ENCODE data around the gene RASAL2.

Gene RASAL2

GRCh38 chr1:178356299-178356698 lies 262.4 kb downstream of the RASAL2 start:
- ChIA-PET POLR2A (no interaction called here), CTCF (no interaction called here)
- DNase-seq (ENCODE audit: extremely low spot score): no peak
- TF ChIP-seq ELF4 (IDR thresholded peaks at IDR 0.05) (no peak), LEF1 (IDR thresholded peaks at IDR 0.05; ENCODE audit: borderline replicate concordance) (no peak), FOXA1 (IDR thresholded peaks at IDR 0.05) (no peak), ARNT (IDR thresholded peaks at IDR 0.05) (no peak), FOXK2 (IDR thresholded peaks at IDR 0.05) (no peak), L3MBTL2 (conservative IDR thresholded peaks at IDR 0.05) (no peak), SP1 (IDR thresholded peaks at IDR 0.05) (no peak), PKNOX1 (IDR thresholded peaks at IDR 0.05) (no peak), SUZ12 (IDR thresholded peaks at IDR 0.05) (no peak), ZNF384 (IDR thresholded peaks at IDR 0.05) (no peak), BHLHE40 (IDR thresholded peaks at IDR 0.05; ENCODE audit: borderline replicate concordance) (no peak)

DNA sequence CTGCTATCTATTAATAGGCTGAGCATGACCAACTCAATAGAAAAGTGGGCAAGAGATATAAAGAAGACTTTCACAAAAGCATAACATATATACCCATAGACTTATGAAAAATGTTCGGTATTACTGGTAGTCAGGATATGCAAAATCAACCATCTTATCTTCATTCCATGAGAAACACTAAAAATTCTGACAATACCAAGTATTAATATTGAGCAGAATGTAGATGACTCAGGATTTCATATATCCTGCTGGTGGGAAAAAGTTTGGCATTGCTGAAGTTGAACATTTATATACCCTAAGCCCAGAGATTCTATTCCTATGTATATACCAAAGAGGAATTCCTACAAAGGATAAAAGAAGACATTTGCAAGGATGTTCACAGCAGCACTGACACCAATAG lies 264.6 kb downstream of the RASAL2 start:
- TF ChIP-seq ARNT (IDR thresholded peaks at IDR 0.05) (no peak), BHLHE40 (IDR thresholded peaks at IDR 0.05; ENCODE audit: borderline replicate concordance) (no peak), HDGF (IDR thresholded peaks at IDR 0.05; ENCODE audit: borderline replicate concordance) (no peak), LEF1 (IDR thresholded peaks at IDR 0.05; ENCODE audit: borderline replicate concordance) (no peak), L3MBTL2 (conservative IDR thresholded peaks at IDR 0.05) (no peak), FOXK2 (IDR thresholded peaks at IDR 0.05) (no peak), CTBP1 (IDR thresholded peaks at IDR 0.05; ENCODE audit: borderline replicate concordance) (no peak), SP1 (IDR thresholded peaks at IDR 0.05) (no peak), NFRKB (IDR thresholded peaks at IDR 0.05) (no peak), FOXM1 (IDR thresholded peaks at IDR 0.05; ENCODE audit: borderline replicate concordance) (no peak), TARDBP (IDR thresholded peaks at IDR 0.05) (no peak), FOXA1 (IDR thresholded peaks at IDR 0.05) (no peak), ELF4 (IDR thresholded peaks at IDR 0.05) (no peak), PKNOX1 (IDR thresholded peaks at IDR 0.05) (no peak), ZNF384 (IDR thresholded peaks at IDR 0.05) (no peak), SUZ12 (IDR thresholded peaks at IDR 0.05) (no peak)
- no peak for DNase-seq (ENCODE audit: extremely low spot score)
- POLR2A ChIA-PET: no interaction called here
- CTCF ChIA-PET: no interaction called here

DNA sequence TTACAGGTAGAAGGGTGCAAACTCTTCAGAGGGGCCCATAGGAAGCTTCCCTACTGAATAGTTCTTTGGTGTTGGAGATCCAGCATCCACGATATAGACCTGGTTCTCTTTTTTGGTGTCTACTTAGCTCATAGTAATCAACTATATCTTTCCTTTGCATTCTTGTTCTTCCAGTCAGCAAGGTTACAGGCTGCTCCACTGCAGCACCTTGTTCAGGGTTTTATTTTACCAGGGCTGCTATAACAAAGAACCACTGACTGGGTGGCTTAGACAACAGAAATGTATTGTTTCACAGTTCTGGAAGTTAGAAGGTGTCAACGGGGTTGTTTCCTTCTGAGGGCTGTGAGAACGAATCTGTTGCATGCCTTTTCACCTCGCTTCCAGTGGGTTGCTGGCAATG lies 266.5 kb downstream of the RASAL2 start:
- CTCF ChIA-PET: no interaction called here
- no peak for DNase-seq (ENCODE audit: extremely low spot score)
- POLR2A ChIA-PET: no interaction called here
- TF ChIP-seq L3MBTL2 (conservative IDR thresholded peaks at IDR 0.05) (no peak), FOXM1 (IDR thresholded peaks at IDR 0.05; ENCODE audit: borderline replicate concordance) (no peak), TARDBP (IDR thresholded peaks at IDR 0.05) (no peak), LEF1 (IDR thresholded peaks at IDR 0.05; ENCODE audit: borderline replicate concordance) (no peak), ZNF384 (IDR thresholded peaks at IDR 0.05) (no peak), ELF4 (IDR thresholded peaks at IDR 0.05) (no peak), PKNOX1 (IDR thresholded peaks at IDR 0.05) (no peak), NFRKB (IDR thresholded peaks at IDR 0.05) (no peak), ARNT (IDR thresholded peaks at IDR 0.05) (no peak), FOXA1 (IDR thresholded peaks at IDR 0.05) (no peak)

- no peak for DNase-seq (ENCODE audit: extremely low spot score)
- ChIA-PET POLR2A (no interaction called here), CTCF (no interaction called here)
- TF ChIP-seq BHLHE40 (IDR thresholded peaks at IDR 0.05; ENCODE audit: borderline replicate concordance): no peak
- TF ChIP-seq HDGF (IDR thresholded peaks at IDR 0.05; ENCODE audit: borderline replicate concordance): no peak
- TF ChIP-seq CTBP1 (IDR thresholded peaks at IDR 0.05; ENCODE audit: borderline replicate concordance): no peak
- TF ChIP-seq L3MBTL2 (conservative IDR thresholded peaks at IDR 0.05): no peak
- TF ChIP-seq LEF1 (IDR thresholded peaks at IDR 0.05; ENCODE audit: borderline replicate concordance): no peak
- no peak for TF ChIP-seq FOXA1 (IDR thresholded peaks at IDR 0.05)
- TF ChIP-seq FOXK2 (IDR thresholded peaks at IDR 0.05): no peak
- no peak for TF ChIP-seq ARNT (IDR thresholded peaks at IDR 0.05)
- no peak for TF ChIP-seq ZNF384 (IDR thresholded peaks at IDR 0.05)
- TF ChIP-seq PKNOX1 (IDR thresholded peaks at IDR 0.05): no peak
- no peak for TF ChIP-seq TARDBP (IDR thresholded peaks at IDR 0.05)
- no peak for TF ChIP-seq SP1 (IDR thresholded peaks at IDR 0.05)
These were observed 267.9 kb downstream of the RASAL2 start for GRCh38 chr1:178361847-178362246.

DNA sequence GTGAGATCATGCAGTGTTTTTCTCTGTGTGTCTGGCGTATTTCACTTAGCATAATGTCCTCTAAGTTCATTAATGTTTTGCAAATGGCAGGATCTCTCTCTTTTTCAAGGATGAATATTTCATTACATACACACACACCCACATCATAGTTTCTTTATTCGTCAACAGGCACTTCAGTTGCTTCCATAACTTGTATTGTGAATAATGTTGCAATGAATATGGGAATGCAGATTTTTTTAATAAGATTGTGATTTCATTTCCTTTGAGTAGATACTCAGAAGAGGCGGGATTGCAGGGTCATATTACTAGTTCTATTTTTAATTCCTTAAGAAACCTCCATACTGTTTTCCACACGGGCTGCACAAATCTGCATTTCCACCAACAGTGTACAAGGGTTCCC lies 268.8 kb downstream of the RASAL2 start:
- no peak for TF ChIP-seq SUZ12 (IDR thresholded peaks at IDR 0.05)
- TF ChIP-seq LEF1 (IDR thresholded peaks at IDR 0.05; ENCODE audit: borderline replicate concordance): no peak
- no peak for TF ChIP-seq FOXM1 (IDR thresholded peaks at IDR 0.05; ENCODE audit: borderline replicate concordance)
- TF ChIP-seq SP1 (IDR thresholded peaks at IDR 0.05): no peak
- DNase-seq (ENCODE audit: extremely low spot score): no peak
- ChIA-PET CTCF (no interaction called here), POLR2A (no interaction called here)

GRCh38 chr1:178364782-178365181 lies 270.9 kb downstream of the RASAL2 start:
- no peak for TF ChIP-seq BHLHE40 (IDR thresholded peaks at IDR 0.05; ENCODE audit: borderline replicate concordance)
- CTCF ChIA-PET: no interaction called here
- POLR2A ChIA-PET: no interaction called here
- no peak for DNase-seq (ENCODE audit: extremely low spot score)

All from HEK293T (cell line).